IMR-90 (cell line): Measurements from ENCODE around the gene SLC38A5. TPM values are rescaled to one million over a fixed set of nuclear protein-coding genes. Genes with fewer than 3 reads are reported as not detected.

Experiments used
- ATAC-seq: fragments of 200-7000 bp; cut with Tn5 transposase; 2 replicates; pipeline ENCODE4 v1.9.1; 2020; ENCODE audit warnings: low read depth, mild to moderate bottlenecking, moderate library complexity
- BruUV-seq: library from RNA; stranded (reverse); fragments of 400-500 nt; replicated peaks from 2 replicates; lab custom pipeline; 2021; lab: Mats Ljungman, UMichigan
- CTCF ChIA-PET: fragments of 300-600 bp; formaldehyde crosslinking; extraction: SDS; loops from one replicate; lab custom pipeline; 2021; ENCODE audit warnings: antibody characterized with exemption; lab: Yijun Ruan, JAX
- POLR2A ChIA-PET: fragments of 300-600 bp; sonication (Branson Sonifier 250); formaldehyde crosslinking; loops from one replicate; lab custom pipeline; 2022; ENCODE audit warnings: antibody characterized with exemption; ENCODE audit not compliant: unreplicated experiment; lab: Charles Lee
- DNase-seq: peaks from one replicate; pipeline ENCODE4 v3.0.0; 2013
- H2AFZ ChIP-seq: replicated peaks from 2 replicates; pipeline ENCODE3; 2013; ENCODE audit warnings: low read length, mild to moderate bottlenecking; ENCODE audit not compliant: poor library complexity
- H2AK5ac ChIP-seq: 2 replicates; pipeline ENCODE4 v1.6.1; 2013; ENCODE audit warnings: low read depth, low read length, inconsistent platforms
- H2AK9ac ChIP-seq: replicated peaks from 2 replicates; pipeline ENCODE3; 2013; ENCODE audit warnings: mild to moderate bottlenecking, low read depth, low read length, moderate library complexity; ENCODE audit not compliant: poor library complexity
- H2BK120ac ChIP-seq: 2 replicates; pipeline ENCODE4 v1.6.1; 2013; ENCODE audit warnings: low read depth, low read length, inconsistent platforms
- H2BK15ac ChIP-seq: 3 replicates; pipeline ENCODE4 v1.6.1; 2013; ENCODE audit warnings: low read depth, low read length, inconsistent platforms
- H2BK20ac ChIP-seq: 2 replicates; pipeline ENCODE4 v1.6.1; 2013; ENCODE audit warnings: low read depth, mild to moderate bottlenecking, inconsistent platforms, low read length, moderate library complexity
- H2BK5ac ChIP-seq: 2 replicates; pipeline ENCODE4 v1.6.1; 2013; ENCODE audit warnings: mild to moderate bottlenecking, low read depth, low read length, inconsistent platforms; ENCODE audit not compliant: poor library complexity, severe bottlenecking
- H3K14ac ChIP-seq: replicated peaks from 2 replicates; pipeline ENCODE4 v1.6.1; 2013; ENCODE audit warnings: low read depth, low read length, inconsistent platforms
- H3K18ac ChIP-seq: 2 replicates; pipeline ENCODE4 v1.6.1; 2013; ENCODE audit warnings: low read depth, low read length, control low read depth
- H3K23ac ChIP-seq: 2 replicates; pipeline ENCODE4 v1.6.1; 2013; ENCODE audit warnings: low read depth, low read length, inconsistent platforms
- H3K27ac ChIP-seq: 2 replicates; pipeline ENCODE4 v1.5.1; 2013; ENCODE audit warnings: mild to moderate bottlenecking, control low read depth, low read length; ENCODE audit not compliant: insufficient read depth
- H3K27me3 ChIP-seq: 2 replicates; pipeline ENCODE4 v1.6.1; 2013; ENCODE audit warnings: low read length; ENCODE audit not compliant: control insufficient read depth, insufficient read depth
- H3K36me3 ChIP-seq: 2 replicates; pipeline ENCODE4 v1.6.1; 2013; ENCODE audit warnings: low read length, mixed read lengths; ENCODE audit not compliant: control insufficient read depth, insufficient read depth
- H3K4ac ChIP-seq: 2 replicates; pipeline ENCODE4 v1.6.1; 2013; ENCODE audit warnings: low read depth, low read length, inconsistent platforms
- H3K4me1 ChIP-seq: 2 replicates; pipeline ENCODE4 v1.6.1; 2013; ENCODE audit warnings: low read length, mixed read lengths; ENCODE audit not compliant: control insufficient read depth, insufficient read depth
- H3K4me2 ChIP-seq: 2 replicates; pipeline ENCODE4 v1.6.1; 2013; ENCODE audit warnings: low read depth, mild to moderate bottlenecking, control low read depth, low read length, moderate library complexity
- H3K4me3 ChIP-seq: 2 replicates; pipeline ENCODE4 v1.5.1; 2013; ENCODE audit warnings: low read depth, mild to moderate bottlenecking, control low read depth, low read length, moderate library complexity; ENCODE audit not compliant: insufficient read depth
- H3K56ac ChIP-seq: 2 replicates; pipeline ENCODE4 v1.6.1; 2013; ENCODE audit warnings: low read length, inconsistent platforms; ENCODE audit not compliant: insufficient read depth; ENCODE audit errors: extremely low read depth
- H3K79me1 ChIP-seq, 2 experiments: 2 replicates each; pipeline ENCODE4 v1.6.1; 2013; ENCODE audit warnings: low read length in 2 of 2, inconsistent platforms in 1 of 2, low read depth in 1 of 2
- H3K9ac ChIP-seq: 2 replicates; pipeline ENCODE4 v1.6.1; 2013; ENCODE audit warnings: low read depth, low read length, control low read depth
- H3K9me1 ChIP-seq: 2 replicates; pipeline ENCODE4 v1.6.1; 2013; ENCODE audit warnings: low read length, inconsistent platforms; ENCODE audit not compliant: insufficient read depth
- H3K9me3 ChIP-seq: 2 replicates; pipeline ENCODE4 v1.6.1; 2013; ENCODE audit warnings: low read length; ENCODE audit not compliant: control insufficient read depth, insufficient read depth
- H4K20me1 ChIP-seq: 2 replicates; pipeline ENCODE4 v1.6.1; 2013; ENCODE audit warnings: low read length, inconsistent platforms; ENCODE audit not compliant: insufficient read depth
- H4K5ac ChIP-seq: 2 replicates; pipeline ENCODE4 v1.6.1; 2013; ENCODE audit warnings: mild to moderate bottlenecking, low read depth, low read length, control low read depth
- H4K8ac ChIP-seq, 2 experiments: 2 replicates each; pipeline ENCODE4 v1.6.1; 2013; ENCODE audit warnings: low read depth in 2 of 2, low read length in 2 of 2, control low read depth in 1 of 2, inconsistent platforms in 1 of 2
- H4K91ac ChIP-seq: 2 replicates; pipeline ENCODE4 v1.6.1; 2013; ENCODE audit warnings: low read depth, low read length, inconsistent platforms; ENCODE audit not compliant: insufficient read depth
- BHLHE40 ChIP-seq: fragments of 150-350 bp; IDR thresholded peaks from 2 replicates; pipeline ENCODE4 v1.6.1; 2016; ENCODE audit warnings: mild to moderate bottlenecking, low read depth, low read length
- CEBPB ChIP-seq: IDR thresholded peaks from 2 replicates; pipeline ENCODE4 v1.6.1; 2012; ENCODE audit warnings: low read depth, low read length, improper control_type of control experiment
- CHD1 ChIP-seq: IDR thresholded peaks from 2 replicates; pipeline ENCODE4 v1.6.1; 2012; ENCODE audit warnings: low read depth, low read length, improper control_type of control experiment
- FOS ChIP-seq: fragments of 150-350 bp; IDR thresholded peaks from 2 replicates; pipeline ENCODE4 v1.6.1; 2016; ENCODE audit warnings: low read depth, low read length
- MAFK ChIP-seq: IDR thresholded peaks from 2 replicates; pipeline ENCODE4 v1.6.1; 2012; ENCODE audit warnings: low read depth, low read length, improper control_type of control experiment
- MAZ ChIP-seq: IDR thresholded peaks from 2 replicates; pipeline ENCODE4 v1.6.1; 2012; ENCODE audit warnings: low read depth, mild to moderate bottlenecking, low read length, improper control_type of control experiment, moderate library complexity, borderline replicate concordance
- MXI1 ChIP-seq: IDR thresholded peaks from 2 replicates; pipeline ENCODE4 v1.6.1; 2012; ENCODE audit warnings: low read depth, mild to moderate bottlenecking, low read length, moderate library complexity, borderline replicate concordance
- NFE2L2 ChIP-seq: fragments of 150-350 bp; IDR thresholded peaks from 2 replicates; pipeline ENCODE4 v1.6.1; 2016; ENCODE audit warnings: low read depth, mild to moderate bottlenecking, low read length
- POLR2A ChIP-seq: IDR thresholded peaks from 2 replicates; pipeline ENCODE4 v1.6.1; 2012; ENCODE audit warnings: mild to moderate bottlenecking, low read depth, low read length
- RAD21 ChIP-seq: IDR thresholded peaks from 2 replicates; pipeline ENCODE4 v1.6.1; 2012; ENCODE audit warnings: low read length, improper control_type of control experiment
- RCOR1 ChIP-seq: IDR thresholded peaks from 2 replicates; pipeline ENCODE4 v1.6.1; 2012; ENCODE audit warnings: mild to moderate bottlenecking, low read length, improper control_type of control experiment; ENCODE audit not compliant: insufficient replicate concordance
- RFX5 ChIP-seq: IDR thresholded peaks from 2 replicates; pipeline ENCODE4 v1.8.0; 2012; ENCODE audit warnings: low read depth, mild to moderate bottlenecking, low read length, moderate library complexity
- SMC3 ChIP-seq: fragments of 150-350 bp; IDR thresholded peaks from 2 replicates; pipeline ENCODE4 v1.6.1; 2016; ENCODE audit warnings: low read depth, mild to moderate bottlenecking, antibody characterized with exemption, low read length, moderate library complexity
- WGBS, 2 experiments: methylation state at CpG; one replicate each; pipeline versions ENCODE4 v1.1.5 to v1.1.7; 2013; ENCODE audit warnings: missing lambda C conversion rate in 2 of 2; ENCODE audit not compliant: insufficient read length in 1 of 2; ENCODE audit errors: extremely low coverage in 2 of 2; 5-methylcytosine and 5-hydroxymethylcytosine counted together
- dilution Hi-C: fragments of 300-500 bp; cut with HindIII; formaldehyde crosslinking; loops from one replicate; pipeline ENCODE4 v1.14.3; 2018; ENCODE audit warnings: low sequenced_read_pairs; ENCODE audit not compliant: unreplicated experiment
- in situ Hi-C: fragments of 300-500 bp; cut with MboI; formaldehyde crosslinking; loops from 3 replicates; pipeline ENCODE4 v1.14.3; 2019; ENCODE audit warnings: low sequenced_read_pairs, inconsistent platforms, mixed read lengths
- intact Hi-C: fragments of 100-400 bp; cut with micrococcal nuclease; formaldehyde crosslinking; loops from 2 replicates; pipeline ENCODE4 v1.10.0; 2022
- polyA plus RNA-seq, 3 experiments: library from polyadenylated mRNA; depleted of rRNA; stranded (reverse); fragments of >200 nt; gene quantifications; 2 replicates each; pipeline ENCODE4 v1.2.3, GENCODE V29; 2012; ENCODE audit warnings: low replicate concordance in 1 of 3
- total RNA-seq: library from RNA; depleted of rRNA; stranded (reverse); fragments of >200 nt; gene quantifications from 2 replicates; pipeline ENCODE4 v1.2.3, GENCODE V29; 2012
- TF ChIP-seq, protein P1 (sequence below): fragments of 150-350 bp; IDR thresholded peaks from 2 replicates; pipeline ENCODE4 v1.6.1; 2016; ENCODE audit warnings: low read depth, mild to moderate bottlenecking, low read length, moderate library complexity, borderline replicate concordance
- TF ChIP-seq, protein P2 (sequence below): fragments of 150-350 bp; IDR thresholded peaks from 2 replicates; pipeline ENCODE4 v1.6.1; 2017; ENCODE audit warnings: mild to moderate bottlenecking, antibody characterized with exemption, low read length, low read depth
- TF ChIP-seq, protein P3 (sequence below): conservative IDR thresholded peaks from 2 replicates; pipeline ENCODE4 v1.5.1; 2012; ENCODE audit warnings: mild to moderate bottlenecking, low read depth, low read length, improper control_type of control experiment

Gene SLC38A5
- total and polyA plus RNA-seq, 2 of the 4 experiments (the other 2 are of a cell fraction): 12.2 to 20.4 TPM

DNA sequence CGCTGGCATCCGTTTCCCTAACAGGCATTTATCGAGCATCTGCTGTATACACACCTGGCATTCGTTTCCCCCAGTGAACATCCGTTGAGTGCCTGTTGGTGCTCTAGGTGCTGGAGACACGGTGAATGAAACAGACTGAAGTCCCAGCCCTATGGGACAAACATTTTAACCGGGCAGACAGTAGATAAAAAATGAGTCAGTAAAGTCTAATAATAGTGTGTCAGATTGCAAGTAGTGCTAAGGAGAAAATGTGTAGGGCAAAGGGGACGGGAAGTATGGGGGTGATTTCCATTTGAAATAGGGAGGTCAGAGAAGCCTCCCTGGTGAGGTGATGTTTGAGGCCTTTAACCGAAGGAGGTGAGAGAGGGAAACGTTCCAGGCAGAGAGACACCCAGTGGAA, 46.2 kb upstream of the SLC38A5 start:
- Histone ChIP-seq H4K20me1 (no peaks in the 10 kb centered on the region), H3K14ac (no peak overlapping the region), H2BK20ac (no peak overlapping the region), H2AFZ (no peak overlapping the region), H4K5ac (no peak overlapping the region), H3K9me1 (0 out of 2 replicates have a peak, but pooled peaks cover 2% of the 10 kb centered on the region), H2BK120ac (no peak overlapping the region), H3K56ac (no peak overlapping the region), H4K8ac (no peak overlapping the region), H3K9me3 (no peaks in the 10 kb centered on the region; the same call in 1 of the 2 replicates), H2AK5ac (no peak overlapping the region), H2BK15ac (no peak overlapping the region), H2AK9ac (no peak overlapping the region), H4K91ac (no peak overlapping the region), H3K4me2 (no peak overlapping the region), H3K9ac (no peak overlapping the region), H3K4me3 (no peak overlapping the region), H3K4ac (no peak overlapping the region), H3K23ac (no peak overlapping the region), H3K18ac (no peak overlapping the region), H3K79me1 (no peaks in the 10 kb centered on the region), H3K27ac (no peak overlapping the region), H3K36me3 (peaks cover 3% of the 10 kb centered on the region), H3K4me1 (no peaks in the 10 kb centered on the region), H2BK5ac (no peak overlapping the region), H3K27me3 (no peaks in the 10 kb centered on the region)
- ATAC-seq (no peak), DNase-seq (no peak)
- CTCF ChIA-PET: no interaction called here
- POLR2A ChIA-PET: no interaction called here
- no TSS peak for BruUV-seq
- TF ChIP-seq RCOR1: no peak
- TF ChIP-seq CEBPB: no peak
- TF ChIP-seq RFX5: no peak
- TF ChIP-seq, protein P1, sequence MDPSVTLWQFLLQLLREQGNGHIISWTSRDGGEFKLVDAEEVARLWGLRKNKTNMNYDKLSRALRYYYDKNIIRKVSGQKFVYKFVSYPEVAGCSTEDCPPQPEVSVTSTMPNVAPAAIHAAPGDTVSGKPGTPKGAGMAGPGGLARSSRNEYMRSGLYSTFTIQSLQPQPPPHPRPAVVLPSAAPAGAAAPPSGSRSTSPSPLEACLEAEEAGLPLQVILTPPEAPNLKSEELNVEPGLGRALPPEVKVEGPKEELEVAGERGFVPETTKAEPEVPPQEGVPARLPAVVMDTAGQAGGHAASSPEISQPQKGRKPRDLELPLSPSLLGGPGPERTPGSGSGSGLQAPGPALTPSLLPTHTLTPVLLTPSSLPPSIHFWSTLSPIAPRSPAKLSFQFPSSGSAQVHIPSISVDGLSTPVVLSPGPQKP: no peak
- no peak for TF ChIP-seq MXI1
- TF ChIP-seq MAFK: no peak
- no peak for TF ChIP-seq NFE2L2
- TF ChIP-seq BHLHE40: no peak
- no peak for TF ChIP-seq MAZ
- TF ChIP-seq, protein P2, sequence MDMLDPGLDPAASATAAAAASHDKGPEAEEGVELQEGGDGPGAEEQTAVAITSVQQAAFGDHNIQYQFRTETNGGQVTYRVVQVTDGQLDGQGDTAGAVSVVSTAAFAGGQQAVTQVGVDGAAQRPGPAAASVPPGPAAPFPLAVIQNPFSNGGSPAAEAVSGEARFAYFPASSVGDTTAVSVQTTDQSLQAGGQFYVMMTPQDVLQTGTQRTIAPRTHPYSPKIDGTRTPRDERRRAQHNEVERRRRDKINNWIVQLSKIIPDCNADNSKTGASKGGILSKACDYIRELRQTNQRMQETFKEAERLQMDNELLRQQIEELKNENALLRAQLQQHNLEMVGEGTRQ: no peak
- TF ChIP-seq FOS: no peak
- TF ChIP-seq, protein P3, sequence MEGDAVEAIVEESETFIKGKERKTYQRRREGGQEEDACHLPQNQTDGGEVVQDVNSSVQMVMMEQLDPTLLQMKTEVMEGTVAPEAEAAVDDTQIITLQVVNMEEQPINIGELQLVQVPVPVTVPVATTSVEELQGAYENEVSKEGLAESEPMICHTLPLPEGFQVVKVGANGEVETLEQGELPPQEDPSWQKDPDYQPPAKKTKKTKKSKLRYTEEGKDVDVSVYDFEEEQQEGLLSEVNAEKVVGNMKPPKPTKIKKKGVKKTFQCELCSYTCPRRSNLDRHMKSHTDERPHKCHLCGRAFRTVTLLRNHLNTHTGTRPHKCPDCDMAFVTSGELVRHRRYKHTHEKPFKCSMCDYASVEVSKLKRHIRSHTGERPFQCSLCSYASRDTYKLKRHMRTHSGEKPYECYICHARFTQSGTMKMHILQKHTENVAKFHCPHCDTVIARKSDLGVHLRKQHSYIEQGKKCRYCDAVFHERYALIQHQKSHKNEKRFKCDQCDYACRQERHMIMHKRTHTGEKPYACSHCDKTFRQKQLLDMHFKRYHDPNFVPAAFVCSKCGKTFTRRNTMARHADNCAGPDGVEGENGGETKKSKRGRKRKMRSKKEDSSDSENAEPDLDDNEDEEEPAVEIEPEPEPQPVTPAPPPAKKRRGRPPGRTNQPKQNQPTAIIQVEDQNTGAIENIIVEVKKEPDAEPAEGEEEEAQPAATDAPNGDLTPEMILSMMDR: no peak
- no peak for TF ChIP-seq POLR2A
- TF ChIP-seq CHD1: no peak
- no peak for TF ChIP-seq SMC3
- no peak for TF ChIP-seq RAD21
- dilution Hi-C loops: no loop called here
- 78% methylated on average over 7 of the region's 10 CpGs; no CpG with 5 or more reads in 1 of the 2 experiments for WGBS, 2 experiments
- intact Hi-C loops: no loop called here
- in situ Hi-C loops: no loop called here
